Measurements from ENCODE around the gene ZNF584. TPM values are rescaled to one million over a fixed set of nuclear protein-coding genes. Genes with fewer than 3 reads are reported as not detected.
A peak's percentile ranks its signal among the peaks of the same experiment; 100 is the strongest.

The ZNF584 gene
- polyA plus RNA-seq, 4 donors = 1.8 to 7.6 (median 6.0) TPM

DNA sequence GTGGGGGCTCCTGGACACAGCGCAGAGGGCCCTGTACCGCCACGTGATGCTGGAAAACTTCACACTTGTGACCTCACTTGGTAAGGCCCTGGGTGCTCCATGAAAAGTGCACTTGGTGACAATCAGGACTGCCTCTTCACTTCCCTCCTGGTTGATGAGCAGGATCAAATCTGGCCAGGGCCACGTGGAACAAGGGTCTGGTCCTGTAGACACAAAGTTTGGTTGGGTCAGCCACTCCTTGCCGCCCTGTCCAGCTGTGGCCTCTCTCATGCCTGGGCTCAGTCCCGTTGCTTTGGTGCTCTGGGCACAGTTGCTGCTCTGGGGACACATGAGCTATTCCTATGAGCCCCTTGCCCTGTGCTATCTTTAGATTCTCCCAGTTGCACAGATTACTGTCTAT is 45.3 kb downstream of the ZNF584 start:
- H3K27me3 ChIP-seq (ENCODE audit: control insufficient read depth in 3 of 3, insufficient read depth in 3 of 3, low read length in 3 of 3) = peaks cover 0 to 5% (median 3%) of the 10 kb centered on the region in 3 donors
- FAIRE-seq (no peak), DNase-seq (no peak)
- peaks cover 0 to 36% (median 0%) of the 10 kb centered on the region in 3 donors for H3K36me3 ChIP-seq (ENCODE audit: control insufficient read depth in 3 of 3, insufficient read depth in 2 of 3, low read depth in 1 of 3, low read length in 3 of 3)
- H3K9me3 ChIP-seq (ENCODE audit: control insufficient read depth in 2 of 2, insufficient read depth in 1 of 2, low read depth in 1 of 2, low read length in 1 of 2) = peaks cover 0 to 8% of the 10 kb centered on the region in 2 donors
- H3K27ac ChIP-seq (ENCODE audit: low read depth in 1 of 3, low read length in 2 of 3) = no peak overlapping the region
- peaks cover 0 to 2% (median 0%) of the 10 kb centered on the region in 3 donors for H3K4me1 ChIP-seq (ENCODE audit: control insufficient read depth in 3 of 3, insufficient read depth in 2 of 3, low read depth in 1 of 3, low read length in 2 of 3)
- 93 to 96% (median 95%) methylated on average over 6 of the region's 6 CpGs for WGBS, 3 donors
- no peak overlapping the region for H3K4me3 ChIP-seq (ENCODE audit: low read depth in 1 of 3, low read length in 3 of 3)

DNA sequence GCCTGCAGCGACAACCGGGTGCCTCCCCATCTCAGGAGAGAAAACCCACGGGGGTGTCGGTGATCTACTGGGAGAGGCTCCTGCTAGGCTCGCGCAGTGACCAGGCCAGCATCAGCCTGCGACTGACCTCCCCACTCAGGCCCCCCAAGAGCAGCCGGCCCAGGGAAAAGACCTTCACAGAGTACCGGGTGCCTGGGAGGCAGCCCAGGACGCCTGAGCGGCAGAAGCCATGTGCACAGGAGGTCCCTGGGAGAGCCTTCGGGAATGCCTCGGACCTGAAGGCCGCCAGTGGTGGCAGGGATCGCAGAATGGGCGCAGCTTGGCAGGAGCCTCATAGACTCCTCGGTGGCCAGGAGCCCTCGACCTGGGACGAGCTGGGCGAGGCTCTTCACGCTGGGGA is 46.9 kb downstream of the ZNF584 start:
- Histone ChIP-seq H3K27me3 (ENCODE audit: control insufficient read depth in 3 of 3, insufficient read depth in 3 of 3, low read length in 3 of 3) (no peaks in the 10 kb centered on the region), H3K4me1 (ENCODE audit: control insufficient read depth in 3 of 3, insufficient read depth in 2 of 3, low read depth in 1 of 3, low read length in 2 of 3) (peaks cover 0 to 2% (median 0%) of the 10 kb centered on the region in 3 donors), H3K9me3 (ENCODE audit: control insufficient read depth in 2 of 2, insufficient read depth in 1 of 2, low read depth in 1 of 2, low read length in 1 of 2) (no peaks in the 10 kb centered on the region), H3K4me3 (ENCODE audit: low read depth in 1 of 3, low read length in 3 of 3) (no peak overlapping the region), H3K36me3 (ENCODE audit: control insufficient read depth in 3 of 3, insufficient read depth in 2 of 3, low read depth in 1 of 3, low read length in 3 of 3) (peaks cover 0 to 36% (median 0%) of the 10 kb centered on the region in 3 donors), H3K27ac (ENCODE audit: low read depth in 1 of 3, low read length in 2 of 3) (no peak overlapping the region)
- 96 to 97% (median 97%) methylated on average over 17 to 21 of the region's 21 CpGs for WGBS, 3 donors
- FAIRE-seq (no peak), DNase-seq (no peak)

DNA sequence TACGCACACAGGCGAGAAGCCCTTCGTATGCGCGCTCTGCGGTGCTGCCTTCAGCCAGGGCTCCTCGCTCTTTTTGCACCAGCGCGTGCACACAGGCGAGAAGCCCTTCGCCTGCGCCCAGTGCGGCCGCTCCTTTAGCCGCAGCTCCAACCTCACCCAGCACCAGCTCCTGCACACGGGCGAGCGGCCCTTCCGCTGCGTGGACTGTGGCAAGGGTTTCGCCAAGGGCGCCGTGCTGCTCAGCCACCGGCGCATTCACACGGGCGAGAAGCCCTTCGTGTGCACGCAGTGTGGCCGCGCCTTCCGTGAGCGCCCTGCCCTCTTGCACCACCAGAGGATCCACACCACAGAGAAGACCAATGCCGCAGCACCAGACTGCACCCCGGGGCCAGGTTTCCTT is 47.7 kb downstream of the ZNF584 start:
- no peak for DNase-seq
- 97 to 99% (median 98%) methylated on average over 29 to 35 of the region's 35 CpGs for WGBS, 3 donors

DNA sequence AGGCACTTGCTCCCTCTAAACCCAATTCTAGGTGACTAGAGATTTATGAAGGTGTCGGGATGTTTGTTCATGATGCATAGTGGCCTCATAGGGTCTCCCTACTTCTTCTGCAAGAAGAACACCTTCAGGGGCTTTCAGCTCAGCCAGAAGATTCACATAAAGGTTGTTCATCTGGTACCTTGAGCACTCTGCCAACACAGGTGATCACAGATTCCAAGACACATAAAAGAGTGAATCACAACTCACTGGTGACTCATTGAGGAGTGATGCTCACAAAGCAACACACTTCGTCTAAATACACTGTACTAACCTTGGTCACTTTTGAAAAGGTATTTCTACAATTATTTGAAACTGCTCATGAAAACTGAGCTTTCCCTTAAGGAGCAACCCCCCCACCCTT is 51.6 kb downstream of the ZNF584 start:
- FAIRE-seq (no peak), DNase-seq (no peak)
- H3K27me3 ChIP-seq (ENCODE audit: control insufficient read depth in 3 of 3, insufficient read depth in 3 of 3, low read length in 3 of 3) = no peaks in the 10 kb centered on the region
- peaks cover 0 to 21% (median 0%) of the 10 kb centered on the region in 3 donors for H3K36me3 ChIP-seq (ENCODE audit: control insufficient read depth in 3 of 3, insufficient read depth in 2 of 3, low read depth in 1 of 3, low read length in 3 of 3)
- H3K9me3 ChIP-seq (ENCODE audit: control insufficient read depth in 2 of 2, insufficient read depth in 1 of 2, low read depth in 1 of 2, low read length in 1 of 2) = no peaks in the 10 kb centered on the region
- H3K4me1 ChIP-seq (ENCODE audit: control insufficient read depth in 3 of 3, insufficient read depth in 2 of 3, low read depth in 1 of 3, low read length in 2 of 3) = no peaks in the 10 kb centered on the region
- 88 to 92% (median 89%) methylated on average over 2 of the region's 2 CpGs for WGBS, 3 donors
- no peak overlapping the region for H3K27ac ChIP-seq (ENCODE audit: low read depth in 1 of 3, low read length in 2 of 3)
- no peak overlapping the region for H3K4me3 ChIP-seq (ENCODE audit: low read depth in 1 of 3, low read length in 3 of 3)

More for the DNA sequence above, 47.7 kb downstream of the ZNF584 start:
- no peaks in the 10 kb centered on the region for H3K9me3 ChIP-seq (ENCODE audit: control insufficient read depth in 2 of 2, insufficient read depth in 1 of 2, low read depth in 1 of 2, low read length in 1 of 2)
- H3K36me3 ChIP-seq (ENCODE audit: control insufficient read depth in 3 of 3, insufficient read depth in 2 of 3, low read depth in 1 of 3, low read length in 3 of 3) = peaks cover 0 to 36% (median 0%) of the 10 kb centered on the region in 3 donors
- no peak overlapping the region for H3K27ac ChIP-seq (ENCODE audit: low read depth in 1 of 3, low read length in 2 of 3)
- no peak for FAIRE-seq
- H3K4me3 ChIP-seq (ENCODE audit: low read depth in 1 of 3, low read length in 3 of 3) = no peak overlapping the region
- H3K27me3 ChIP-seq (ENCODE audit: control insufficient read depth in 3 of 3, insufficient read depth in 3 of 3, low read length in 3 of 3) = no peaks in the 10 kb centered on the region
- no peaks in the 10 kb centered on the region for H3K4me1 ChIP-seq (ENCODE audit: control insufficient read depth in 3 of 3, insufficient read depth in 2 of 3, low read depth in 1 of 3, low read length in 2 of 3)

DNA sequence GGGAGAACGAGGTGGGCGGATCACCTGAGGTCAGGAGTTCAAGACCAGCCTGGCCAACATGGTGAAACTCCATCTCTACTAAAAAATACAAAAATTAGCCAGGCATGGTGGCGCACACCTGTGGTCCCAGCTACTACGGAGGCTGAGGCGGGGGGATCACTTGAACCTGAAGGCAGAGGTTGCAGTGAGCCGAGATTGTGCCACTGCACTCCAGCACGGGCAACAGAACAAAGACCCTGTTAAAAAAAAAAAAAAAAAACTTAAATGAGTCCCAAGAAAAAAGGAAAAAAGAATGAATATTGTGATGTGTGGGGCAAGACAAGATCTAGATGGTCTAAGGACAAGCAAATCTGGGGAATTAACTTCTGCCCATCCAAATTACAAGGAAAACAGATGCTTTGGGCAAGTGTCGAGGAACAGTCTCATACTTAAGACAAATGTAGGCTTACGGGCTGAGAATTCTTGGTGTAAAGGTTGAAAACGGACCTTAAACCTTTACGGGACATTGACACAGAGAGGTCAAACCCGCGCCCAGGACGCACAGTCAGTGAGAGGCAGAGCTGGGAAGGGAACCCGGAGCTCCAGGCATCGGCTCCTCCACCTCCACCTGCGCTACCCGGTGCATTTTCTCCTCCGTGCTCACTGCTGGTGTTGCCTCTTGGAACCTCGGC is 57.8 kb downstream of the ZNF584 start:
- peaks cover 0 to 10% (median 0%) of the 10 kb centered on the region in 3 donors for H3K4me1 ChIP-seq (ENCODE audit: control insufficient read depth in 3 of 3, insufficient read depth in 2 of 3, low read depth in 1 of 3, low read length in 2 of 3)
- peaks cover 0 to 20% (median 0%) of the 10 kb centered on the region in 3 donors for H3K36me3 ChIP-seq (ENCODE audit: control insufficient read depth in 3 of 3, insufficient read depth in 2 of 3, low read depth in 1 of 3, low read length in 3 of 3)
- no peaks in the 10 kb centered on the region for H3K27me3 ChIP-seq (ENCODE audit: control insufficient read depth in 3 of 3, insufficient read depth in 3 of 3, low read length in 3 of 3)
- FAIRE-seq (no peak), DNase-seq (no peak)
- no peak overlapping the region for H3K27ac ChIP-seq (ENCODE audit: low read depth in 1 of 3, low read length in 2 of 3)
- H3K9me3 ChIP-seq (ENCODE audit: control insufficient read depth in 2 of 2, insufficient read depth in 1 of 2, low read depth in 1 of 2, low read length in 1 of 2) = no peaks in the 10 kb centered on the region
- H3K4me3 ChIP-seq (ENCODE audit: low read depth in 1 of 3, low read length in 3 of 3) = peak overlapping the region in 2 of 3 donors; percentile 71 to 100
- WGBS, 3 donors = 29 to 36% (median 35%) methylated on average over 16 to 20 of the region's 20 CpGs

DNA sequence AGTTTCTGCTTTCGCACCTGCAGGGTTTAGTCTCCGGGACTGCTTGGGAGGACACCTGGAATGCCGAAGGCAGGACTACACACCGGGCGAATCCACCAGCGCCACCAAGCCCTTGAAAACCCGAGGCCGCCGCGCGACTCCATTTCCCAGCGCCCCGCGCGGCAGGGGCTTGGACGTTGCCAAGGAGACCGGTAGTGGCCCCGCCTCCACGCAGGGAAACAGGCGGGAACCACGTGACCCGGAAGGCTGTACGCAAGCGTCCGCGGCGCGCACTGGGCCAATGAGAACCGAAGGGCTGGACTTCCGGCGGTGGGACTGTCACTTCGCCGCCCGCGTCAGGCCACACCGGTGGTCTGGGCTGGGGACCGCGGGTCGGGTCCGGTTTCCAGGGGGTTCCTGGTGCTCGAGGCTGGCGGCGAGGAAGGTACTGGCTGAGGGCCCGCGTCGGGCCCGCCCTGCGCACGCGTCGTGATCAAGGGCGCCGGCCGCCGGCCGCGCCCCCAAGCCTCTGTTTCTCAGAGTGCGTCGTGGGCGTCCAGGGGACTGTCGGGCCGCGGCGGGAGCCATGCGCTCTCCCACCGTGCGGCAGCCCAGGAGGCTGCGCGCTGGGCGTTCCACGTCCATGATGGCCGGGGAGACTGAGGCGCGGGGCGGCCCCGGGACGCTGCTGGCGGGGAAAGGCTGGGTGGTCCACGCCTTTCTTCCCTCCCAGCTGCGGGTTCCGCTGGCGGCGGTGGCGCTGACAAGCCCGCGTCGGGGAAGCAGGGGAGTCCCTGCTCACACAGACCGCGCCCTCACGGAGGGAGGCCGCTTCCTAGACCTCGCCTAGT is 58.5 kb downstream of the ZNF584 start, which contains the start of gene ZNF324:
TSS of gene ZNF324 (plus strand) at position 321 of the 830 bp plus-strand sequence. CDS start 2,106 bp downstream, outside the sequence.
- Histone ChIP-seq H3K27ac (ENCODE audit: low read depth in 1 of 3, low read length in 2 of 3) (peak within 1 kb of the TSS; percentile 38 to 77 (median 60)), H3K36me3 (ENCODE audit: control insufficient read depth in 3 of 3, insufficient read depth in 2 of 3, low read depth in 1 of 3, low read length in 3 of 3) (peaks cover 0 to 25% (median 0%) of the 10 kb centered on the region in 3 donors), H3K4me1 (ENCODE audit: control insufficient read depth in 3 of 3, insufficient read depth in 2 of 3, low read depth in 1 of 3, low read length in 2 of 3) (peaks cover 0 to 10% (median 0%) of the 10 kb centered on the region in 3 donors), H3K27me3 (ENCODE audit: control insufficient read depth in 3 of 3, insufficient read depth in 3 of 3, low read length in 3 of 3) (no peaks in the 10 kb centered on the region), H3K9me3 (ENCODE audit: control insufficient read depth in 2 of 2, insufficient read depth in 1 of 2, low read depth in 1 of 2, low read length in 1 of 2) (no peaks in the 10 kb centered on the region), H3K4me3 (ENCODE audit: low read depth in 1 of 3, low read length in 3 of 3) (peak within 1 kb of the TSS; percentile 71 to 100 (median 87))
- peak; percentile 97 to 99 for DNase-seq
- 0% methylated on average over 78 to 92 of the region's 92 CpGs for WGBS, 3 donors
- no peak for FAIRE-seq

Other genes with a start within 250 kb of the ZNF584 start
- gene ZNF274, start 225.6 kb upstream of the ZNF584 start, polyA plus RNA-seq = 10 to 100 TPM; 13.6 to 34.8 (median 22.7) TPM
- gene ZNF544, start 179.7 kb upstream of the ZNF584 start, polyA plus RNA-seq = 10 to 100 TPM; 11.9 to 31.9 (median 17.8) TPM
- gene ZNF8, start 129.7 kb upstream of the ZNF584 start, polyA plus RNA-seq = 1 to 10 TPM in 3 of 4 donors, under 1 TPM in 1; 0.54 to 4.3 (median 1.5) TPM
- gene ERVK3-1, start 103.3 kb upstream of the ZNF584 start, polyA plus RNA-seq = 10 to 100 TPM; 34.8 to 53.9 (median 51.6) TPM
- gene ZSCAN22, start 81.7 kb upstream of the ZNF584 start, polyA plus RNA-seq = 1 to 10 TPM in 2 of 4 donors, under 1 TPM in 2; 0.67 to 3.2 (median 1.0) TPM
- gene A1BG, start 55.2 kb upstream of the ZNF584 start, polyA plus RNA-seq = 10 to 100 TPM in 1 of 4 donors, 1 to 10 TPM in 1, under 1 TPM in 1, not detected in 1; 0.64 to 45.9 (median 9.3) TPM
- gene ZNF497, start 45.9 kb upstream of the ZNF584 start, polyA plus RNA-seq = 1 to 10 TPM in 1 of 4 donors, under 1 TPM in 2, not detected in 1; 0.22 to 2.3 (median 0.82) TPM
- gene ZNF837, start 27.6 kb upstream of the ZNF584 start, polyA plus RNA-seq = 1 to 10 TPM; 2.9 to 5.3 (median 3.8) TPM
- gene RPS5, start 21.4 kb upstream of the ZNF584 start, polyA plus RNA-seq = 1,000 to 10,000 TPM in 3 of 4 donors, 100 to 1,000 TPM in 1; 863 to 1,751 (median 1,458) TPM
- gene RNF225, start 13.0 kb upstream of the ZNF584 start, polyA plus RNA-seq = not detected
- 1 to 10 TPM in 2 of 4 donors, under 1 TPM in 2; 0.22 to 7.9 (median 0.78) TPM for gene ZNF132, start 31.5 kb downstream of the ZNF584 start, polyA plus RNA-seq
- gene ZNF324B, start 43.0 kb downstream of the ZNF584 start, polyA plus RNA-seq = 1 to 10 TPM; 1.1 to 4.9 (median 2.1) TPM
- gene ZNF324, start 58.4 kb downstream of the ZNF584 start, polyA plus RNA-seq = 1 to 10 TPM; 3.2 to 5.8 (median 4.2) TPM
- 10 to 100 TPM in 1 of 4 donors, 1 to 10 TPM in 3; 7.3 to 11.4 (median 8.6) TPM for gene ZNF446, start 67.7 kb downstream of the ZNF584 start, polyA plus RNA-seq
- gene SLC27A5, start 103.3 kb downstream of the ZNF584 start, polyA plus RNA-seq = 10 to 100 TPM in 1 of 4 donors, 1 to 10 TPM in 3; 2.2 to 17.0 (median 6.1) TPM
- 10 to 100 TPM in 1 of 4 donors, 1 to 10 TPM in 3; 4.7 to 11.4 (median 6.9) TPM for gene ZBTB45, start 111.2 kb downstream of the ZNF584 start, polyA plus RNA-seq
- gene TRIM28, start 135.4 kb downstream of the ZNF584 start, polyA plus RNA-seq = 100 to 1,000 TPM; 151 to 331 (median 177) TPM
- 100 to 1,000 TPM; 131 to 384 (median 235) TPM for gene CHMP2A, start 146.5 kb downstream of the ZNF584 start, polyA plus RNA-seq
- 10 to 100 TPM; 42.7 to 53.4 (median 48.9) TPM for gene UBE2M, start 150.0 kb downstream of the ZNF584 start, polyA plus RNA-seq
- 10 to 100 TPM; 17.5 to 64.0 (median 30.8) TPM for gene MZF1, start 164.7 kb downstream of the ZNF584 start, polyA plus RNA-seq

All from small intestine (tissue), 7 donors.